GM18868 (cell line): ENCODE results near the gene TSPAN15.

Experiments used
- ATAC-seq: cut with Tn5 transposase; IDR thresholded peaks from one replicate; pipeline ENCODE4 v1.9.1; 2021; ENCODE audit warnings: mild to moderate bottlenecking, moderate library complexity; ENCODE audit not compliant: unreplicated experiment

Gene TSPAN15

GRCh38 chr10:69451209-69451783 lies at the start of gene TSPAN15:
Gene TSPAN15 (plus strand): TSS chr10:69451465. CDS start chr10:69451595, 130 bp downstream.
- peak; percentile 88 for ATAC-seq

GRCh38 chr10:69402386-69402785 lies 48.9 kb upstream of the TSPAN15 start:
- no peak for ATAC-seq

GRCh38 chr10:69403066-69403465 lies 48.2 kb upstream of the TSPAN15 start:
- no peak for ATAC-seq

DNA sequence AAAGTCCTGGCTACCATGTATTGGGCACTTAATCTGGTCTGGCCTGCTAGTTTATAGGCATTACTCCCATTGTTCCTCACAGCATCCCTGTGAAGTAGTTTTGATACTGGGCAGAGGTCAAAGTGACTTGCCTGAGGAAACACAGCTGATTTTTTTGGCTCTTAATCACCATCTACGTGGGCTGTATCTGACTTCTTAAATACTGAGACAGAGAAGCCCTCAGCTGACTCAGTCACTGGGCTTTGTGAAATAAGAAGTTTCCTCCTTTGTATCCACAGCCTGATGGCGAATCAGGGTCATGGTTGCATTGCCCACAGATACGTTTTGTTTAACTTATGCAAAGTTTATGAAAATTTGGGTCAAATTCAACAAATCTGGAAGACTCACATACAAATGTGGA lies 47.7 kb upstream of the TSPAN15 start:
- ATAC-seq: no peak

DNA sequence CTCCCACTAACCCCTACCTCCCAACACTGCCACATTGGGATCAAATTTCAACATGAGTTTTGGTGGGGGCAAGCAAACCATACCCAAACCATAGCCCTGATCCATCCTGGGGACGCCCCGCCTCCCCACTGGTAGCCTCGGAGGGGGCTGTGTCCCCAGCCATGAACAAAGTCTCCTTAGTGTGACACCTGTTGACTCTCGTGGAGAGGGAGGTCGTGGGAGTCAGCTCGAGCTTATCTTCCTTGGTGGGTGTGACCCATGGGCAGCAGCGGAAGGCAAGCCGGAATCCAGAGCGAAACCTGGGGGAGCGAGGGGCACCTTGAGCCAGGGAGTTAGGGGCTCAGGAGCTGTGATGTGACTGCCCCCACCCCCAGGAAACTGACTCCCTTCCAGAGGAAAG lies 46.5 kb upstream of the TSPAN15 start:
- ATAC-seq: no peak

GRCh38 chr10:69405221-69405620 lies 46.0 kb upstream of the TSPAN15 start:
- ATAC-seq: no peak

DNA sequence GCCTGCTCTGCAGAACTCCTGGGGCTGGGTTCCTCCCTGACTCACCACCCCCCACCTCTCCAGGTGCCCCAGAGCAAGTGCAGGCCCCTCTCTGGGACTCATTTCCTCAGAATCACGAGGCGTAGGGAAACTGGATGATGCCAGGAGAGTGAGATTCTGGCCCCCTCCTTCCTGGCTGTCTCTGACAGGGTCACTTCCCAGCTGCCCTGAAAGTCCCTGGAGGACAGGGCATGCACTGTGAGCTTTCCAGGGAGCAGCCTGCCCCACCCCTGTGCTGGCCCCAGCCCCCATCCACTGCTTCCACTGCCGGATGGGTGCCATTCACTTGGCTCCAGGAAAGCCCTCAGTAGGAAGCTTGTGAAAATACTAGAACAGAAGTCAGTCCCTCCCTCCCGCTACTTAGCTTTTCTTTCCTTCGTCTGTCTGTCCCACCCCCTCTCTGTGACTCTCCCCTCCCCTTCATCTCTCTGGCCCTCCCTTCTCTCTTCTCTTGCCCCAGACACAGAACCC lies 44.9 kb upstream of the TSPAN15 start:
- no peak for ATAC-seq

- no peak for ATAC-seq
Observed at GRCh38 chr10:69406816-69407580, 44.3 kb upstream of the TSPAN15 start.

GRCh38 chr10:69407621-69408301 lies 43.5 kb upstream of the TSPAN15 start:
- ATAC-seq: no peak

GRCh38 chr10:69408318-69409175 lies 42.7 kb upstream of the TSPAN15 start:
- ATAC-seq: peak; percentile 90

- ATAC-seq: no peak
Observed at GRCh38 chr10:69409176-69409495, 42.1 kb upstream of the TSPAN15 start.

- ATAC-seq: peak; percentile 35
Observed at GRCh38 chr10:69409968-69410367, 41.3 kb upstream of the TSPAN15 start.

- ATAC-seq: no peak
Observed at GRCh38 chr10:69410487-69410886, 40.8 kb upstream of the TSPAN15 start.

GRCh38 chr10:69411476-69411875 lies 39.8 kb upstream of the TSPAN15 start:
- no peak for ATAC-seq

DNA sequence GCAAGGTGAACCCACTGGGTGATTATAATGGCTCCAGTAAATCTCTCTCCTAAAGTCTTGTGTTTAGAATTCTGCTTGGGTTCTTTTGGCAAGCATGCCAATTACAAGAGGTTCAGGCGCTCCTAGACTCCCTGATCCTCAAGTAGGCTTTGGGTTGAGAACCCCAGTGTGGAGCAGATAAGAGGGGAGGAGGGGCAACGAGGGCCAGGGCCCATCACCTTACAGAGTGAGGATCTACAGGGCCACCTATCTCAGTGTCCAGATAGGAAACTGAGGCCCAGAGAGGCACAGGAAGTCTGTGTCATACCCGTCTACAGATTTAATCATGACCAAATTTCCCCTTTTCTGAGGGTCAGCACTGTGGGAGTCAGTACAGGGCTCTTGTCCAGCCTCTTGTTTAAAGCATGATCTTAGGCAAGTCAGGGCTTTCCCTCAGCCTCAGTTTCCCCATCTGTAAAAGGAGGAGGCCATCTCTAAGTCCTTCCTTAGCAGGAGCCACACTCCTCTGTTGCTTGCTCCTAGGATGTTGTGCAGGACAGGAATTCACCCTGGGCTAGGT lies 39.0 kb upstream of the TSPAN15 start:
- ATAC-seq: no peak

GRCh38 chr10:69413221-69413865 lies 37.9 kb upstream of the TSPAN15 start:
- no peak for ATAC-seq

- ATAC-seq: no peak
Observed at GRCh38 chr10:69414036-69415018, 36.9 kb upstream of the TSPAN15 start.

- no peak for ATAC-seq
Observed at GRCh38 chr10:69415049-69415448, 36.2 kb upstream of the TSPAN15 start.

DNA sequence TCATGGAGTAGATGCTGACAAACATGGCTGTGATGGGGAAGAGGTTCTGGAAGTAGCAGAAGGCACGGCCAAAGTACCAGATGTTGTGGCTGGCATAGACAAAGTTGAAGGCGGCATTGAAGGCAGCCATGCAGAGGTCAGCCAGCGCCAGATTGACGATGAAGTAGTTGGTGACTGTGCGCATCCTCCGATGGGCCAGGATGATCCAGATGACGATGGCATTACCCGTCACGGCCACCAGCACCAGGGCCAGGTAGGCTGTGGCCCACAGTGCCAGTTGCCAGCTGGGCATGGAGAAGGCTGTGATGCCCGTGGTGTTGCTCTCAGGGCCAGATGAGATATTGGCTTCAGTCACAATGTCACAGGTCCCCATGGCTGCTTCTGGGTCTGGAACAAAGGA lies 35.3 kb upstream of the TSPAN15 start:
- ATAC-seq: no peak
